LNCaP clone FGC (cell line): ENCODE measurements around the gene ADD1.

Experiments
- DNase-seq: peaks from one replicate; pipeline ENCODE4 v3.0.0-alpha.2; 2011; ENCODE audit warnings: low read depth
- H3K4me3 ChIP-seq: 2 replicates; pipeline ENCODE4 v1.5.1; 2011; ENCODE audit warnings: mild to moderate bottlenecking, low read depth, low read length, control low read depth
- CTCF ChIP-seq: IDR thresholded peaks from 2 replicates; pipeline ENCODE4 v1.5.1; 2012; ENCODE audit warnings: mild to moderate bottlenecking; ENCODE audit not compliant: control insufficient read depth, insufficient read depth; ENCODE audit errors: extremely low read depth

Gene ADD1

GRCh38 chr4:2833671-2834000 lies 10.0 kb upstream of the ADD1 start:
- DNase-seq, result no peak
- TF ChIP-seq CTCF, result no peak
- no peak overlapping the region for H3K4me3 ChIP-seq

GRCh38 chr4:2834001-2834921 lies 9.4 kb upstream of the ADD1 start:
- no peak for TF ChIP-seq CTCF

DNA sequence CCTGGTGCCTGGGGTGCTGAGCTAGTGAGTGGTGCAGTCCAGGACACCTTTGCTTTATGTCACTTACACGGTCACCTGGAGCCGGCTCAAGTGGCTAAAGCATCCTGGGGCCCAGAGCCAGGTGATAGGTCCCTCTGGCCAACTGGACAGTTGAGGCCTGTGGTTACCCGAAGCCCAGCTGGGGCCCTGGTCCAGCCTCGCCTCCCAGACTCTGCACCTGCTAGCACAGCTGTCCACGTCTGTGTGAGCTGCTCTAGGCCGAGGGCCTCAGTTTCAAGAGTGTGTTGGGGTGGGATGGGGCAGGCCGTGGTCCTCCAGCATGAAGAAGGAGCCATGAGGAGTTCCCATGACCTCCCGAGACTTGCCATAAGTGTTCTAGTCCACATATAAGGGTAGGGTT lies 7.7 kb upstream of the ADD1 start:
- no peak overlapping the region for H3K4me3 ChIP-seq
- DNase-seq, result no peak
- TF ChIP-seq CTCF, result no peak

More at GRCh38 chr4:2834001-2834921, 9.4 kb upstream of the ADD1 start:
- no peak for DNase-seq
- H3K4me3 ChIP-seq, result no peak overlapping the region

- no peak for TF ChIP-seq CTCF
- no peak for DNase-seq
- no peak overlapping the region for H3K4me3 ChIP-seq
Measured at GRCh38 chr4:2836391-2836859, 7.2 kb upstream of the ADD1 start.

GRCh38 chr4:2837110-2837903 lies 6.3 kb upstream of the ADD1 start:
- no peak for TF ChIP-seq CTCF
- no peak overlapping the region for H3K4me3 ChIP-seq
- DNase-seq, result no peak

DNA sequence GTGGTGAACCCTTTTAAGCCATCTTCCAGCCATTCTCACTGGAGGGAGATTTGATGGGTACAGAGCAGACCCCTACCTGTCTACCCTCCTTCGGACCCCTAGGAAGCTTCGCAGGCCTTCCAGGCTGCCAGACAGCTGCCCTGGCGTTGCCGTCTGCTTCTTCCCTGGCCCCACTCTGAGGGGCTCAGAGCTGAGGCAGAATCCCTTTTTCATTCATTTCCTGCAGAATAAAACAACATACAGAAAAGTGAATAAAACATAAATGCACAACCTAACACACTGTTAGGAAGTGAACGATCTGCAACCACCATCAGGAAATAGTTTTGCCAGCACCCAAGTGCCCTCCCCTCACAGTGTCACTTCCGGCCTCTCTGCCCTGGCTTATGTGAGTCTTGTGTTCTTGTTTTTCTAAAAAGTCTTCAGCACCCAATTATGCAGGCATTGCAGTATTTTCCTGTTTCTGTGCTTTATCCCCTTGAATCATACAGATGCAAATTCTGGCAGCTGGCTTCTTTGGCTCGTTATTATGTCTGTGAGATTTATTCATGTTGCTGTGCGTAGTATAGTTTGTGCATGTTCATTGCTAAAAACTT lies 5.6 kb upstream of the ADD1 start:
- no peak overlapping the region for H3K4me3 ChIP-seq
- no peak for TF ChIP-seq CTCF
- no peak for DNase-seq
